ENCODE results near the gene RAD51B.

DNA sequence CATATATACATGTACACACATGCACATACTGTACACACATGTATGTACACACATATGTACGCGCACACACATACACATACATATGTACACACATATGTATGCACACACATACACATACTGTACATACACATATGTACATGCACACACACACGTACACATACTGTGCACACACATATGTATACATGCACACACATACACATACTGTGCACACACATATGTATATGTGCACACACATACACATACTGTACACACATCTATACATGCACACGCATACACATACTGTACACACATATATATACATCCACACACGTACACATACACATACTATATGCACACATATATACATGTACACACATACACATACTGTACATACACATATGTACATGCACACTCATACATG is 853.9 kb downstream of the RAD51B start:
- no peak for TF ChIP-seq POLR2A (IDR thresholded peaks at IDR 0.05)
- TF ChIP-seq, protein P1, sequence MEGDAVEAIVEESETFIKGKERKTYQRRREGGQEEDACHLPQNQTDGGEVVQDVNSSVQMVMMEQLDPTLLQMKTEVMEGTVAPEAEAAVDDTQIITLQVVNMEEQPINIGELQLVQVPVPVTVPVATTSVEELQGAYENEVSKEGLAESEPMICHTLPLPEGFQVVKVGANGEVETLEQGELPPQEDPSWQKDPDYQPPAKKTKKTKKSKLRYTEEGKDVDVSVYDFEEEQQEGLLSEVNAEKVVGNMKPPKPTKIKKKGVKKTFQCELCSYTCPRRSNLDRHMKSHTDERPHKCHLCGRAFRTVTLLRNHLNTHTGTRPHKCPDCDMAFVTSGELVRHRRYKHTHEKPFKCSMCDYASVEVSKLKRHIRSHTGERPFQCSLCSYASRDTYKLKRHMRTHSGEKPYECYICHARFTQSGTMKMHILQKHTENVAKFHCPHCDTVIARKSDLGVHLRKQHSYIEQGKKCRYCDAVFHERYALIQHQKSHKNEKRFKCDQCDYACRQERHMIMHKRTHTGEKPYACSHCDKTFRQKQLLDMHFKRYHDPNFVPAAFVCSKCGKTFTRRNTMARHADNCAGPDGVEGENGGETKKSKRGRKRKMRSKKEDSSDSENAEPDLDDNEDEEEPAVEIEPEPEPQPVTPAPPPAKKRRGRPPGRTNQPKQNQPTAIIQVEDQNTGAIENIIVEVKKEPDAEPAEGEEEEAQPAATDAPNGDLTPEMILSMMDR (IDR thresholded peaks at IDR 0.05) = no peak

Measured in upper lobe of left lung (tissue), 4 donors.